ENCODE data around the gene SEC62.

The SEC62 gene

GRCh38 chr3:169966428-169966950, at the start of gene SEC62:
SEC62 (plus strand) TSS chr3:169966807; CDS start chr3:169966823, 16 bp downstream.
- peak; percentile 99 for DNase-seq

- DNase-seq: no peak
Measured at GRCh38 chr3:169923189-169923588, 43.4 kb upstream of the SEC62 start.

- no peak for DNase-seq
Measured at GRCh38 chr3:169923831-169924230, 42.8 kb upstream of the SEC62 start.

- DNase-seq: no peak
Measured at GRCh38 chr3:169929830-169930519, 36.6 kb upstream of the SEC62 start.

DNA sequence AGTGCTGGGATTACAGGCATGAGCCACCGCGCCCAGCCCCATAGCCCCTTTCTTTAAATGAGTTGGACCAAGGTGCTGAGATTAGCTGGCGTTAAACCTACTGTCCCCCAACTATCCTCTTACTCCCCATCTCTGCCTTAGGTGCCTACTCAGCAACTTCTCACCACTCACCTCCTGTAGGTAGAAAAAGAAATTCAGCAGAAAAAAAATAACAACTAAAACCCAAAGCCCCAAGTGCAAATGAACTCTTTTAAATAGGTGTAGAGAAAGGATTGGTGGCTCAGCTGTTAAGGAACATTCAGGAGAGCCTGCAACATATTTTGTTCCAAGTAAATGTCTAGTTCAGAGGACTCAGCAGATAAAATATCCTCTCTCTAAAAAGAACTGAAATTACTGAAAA, 35.8 kb upstream of the SEC62 start:
- DNase-seq: no peak

GRCh38 chr3:169931747-169932520, 34.7 kb upstream of the SEC62 start:
- no peak for DNase-seq

- DNase-seq: no peak
Measured at GRCh38 chr3:169939320-169939719, 27.3 kb upstream of the SEC62 start.

GRCh38 chr3:169939751-169940150, 26.9 kb upstream of the SEC62 start:
- no peak for DNase-seq

DNA sequence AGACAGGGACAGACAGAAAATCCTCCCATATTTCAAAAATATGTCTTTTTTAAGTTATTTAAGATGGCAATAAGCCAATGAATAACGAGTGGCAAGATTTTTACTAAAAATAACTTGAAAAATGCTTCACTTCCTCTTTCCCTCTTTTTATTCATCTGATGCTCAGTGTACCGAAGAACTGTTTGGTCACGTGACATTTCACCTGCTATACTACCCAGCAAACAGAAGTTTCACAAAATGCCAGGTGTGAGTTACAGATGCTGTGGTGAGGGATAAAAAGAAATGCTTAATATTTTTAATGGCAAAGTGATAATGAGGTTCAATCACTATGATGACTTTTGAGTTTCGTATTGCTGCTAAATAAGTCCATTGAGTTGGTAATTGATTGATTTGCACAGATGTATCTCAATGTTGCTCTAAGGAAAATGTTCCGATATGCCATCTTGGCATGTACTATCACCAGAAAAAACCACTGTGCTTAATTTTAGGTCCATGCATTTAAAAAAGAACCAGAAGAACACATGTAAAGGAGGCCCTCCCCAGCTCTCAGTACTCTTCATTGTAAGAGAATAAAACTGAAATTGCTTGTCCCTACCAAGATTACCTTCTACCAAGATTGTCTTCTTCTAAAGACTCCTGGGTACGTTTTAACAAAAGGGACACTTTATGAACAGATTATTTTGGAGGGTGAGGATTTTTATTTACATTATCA, 26.0 kb upstream of the SEC62 start:
- DNase-seq: no peak

DNA sequence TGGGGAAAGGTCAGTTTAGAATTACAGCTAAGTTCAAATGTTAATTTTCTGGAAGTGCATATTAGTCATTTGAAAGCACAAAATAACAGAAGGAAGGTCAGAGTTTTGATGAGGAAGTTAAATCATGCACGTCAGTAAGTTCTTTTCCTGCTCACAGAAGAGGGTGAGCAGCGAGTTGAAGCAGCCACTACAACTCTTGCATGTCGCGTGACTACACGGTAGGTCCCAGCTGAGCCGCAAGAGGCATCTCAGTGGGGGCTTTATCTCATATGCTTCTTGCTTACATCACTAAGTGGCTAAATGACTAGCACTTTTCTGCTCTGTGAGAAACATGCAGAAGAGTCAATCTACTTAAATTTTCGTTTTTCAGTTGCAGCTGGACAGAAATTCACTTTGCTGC, 21.3 kb upstream of the SEC62 start:
- no peak for DNase-seq

- DNase-seq: no peak
Measured at GRCh38 chr3:169946336-169946735, 20.3 kb upstream of the SEC62 start.

GRCh38 chr3:169948559-169949448, 17.8 kb upstream of the SEC62 start:
- DNase-seq: no peak

DNA sequence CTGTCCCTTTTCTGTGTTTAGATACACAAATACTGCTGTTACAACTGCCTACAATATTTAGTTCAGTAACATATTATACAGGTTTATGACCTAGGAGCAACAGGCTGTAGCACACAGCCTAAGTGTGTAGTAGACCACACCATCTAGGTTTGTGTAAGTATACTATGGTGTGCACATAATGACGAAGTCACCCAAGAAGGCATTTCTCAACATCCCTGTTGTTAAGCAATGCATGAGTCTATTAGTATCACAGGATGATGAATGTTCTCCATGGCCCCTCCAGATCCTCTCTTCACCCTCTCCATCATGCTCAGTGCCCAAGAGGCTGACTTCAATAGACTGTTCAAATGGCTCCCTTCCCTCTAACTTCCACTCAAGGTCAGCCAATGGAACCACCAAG, 14.6 kb upstream of the SEC62 start:
- DNase-seq: no peak

GRCh38 chr3:169953462-169954141, 13.0 kb upstream of the SEC62 start:
- DNase-seq: no peak

- DNase-seq: no peak
Measured at GRCh38 chr3:169954142-169954756, 12.4 kb upstream of the SEC62 start.

DNA sequence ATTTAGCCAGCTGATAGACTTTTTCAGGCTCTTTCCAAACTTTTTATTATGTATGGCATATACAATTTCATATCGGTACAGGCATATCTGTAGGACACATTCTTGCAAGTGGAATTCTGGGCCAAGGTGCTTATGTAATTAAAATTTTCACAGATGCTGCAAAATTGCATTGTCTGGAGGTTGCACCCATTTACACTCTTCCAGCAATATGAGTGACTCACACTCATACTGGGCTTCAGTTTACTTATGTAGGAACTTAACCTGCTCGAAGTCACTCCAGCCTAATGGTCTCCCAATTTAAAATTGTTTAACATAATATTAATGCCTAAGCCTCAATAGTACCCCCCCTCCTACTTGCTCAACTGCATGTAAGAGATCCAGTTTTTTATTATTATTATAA, 11.2 kb upstream of the SEC62 start:
- no peak for DNase-seq

GRCh38 chr3:169964176-169964575, 2.4 kb upstream of the SEC62 start:
- DNase-seq: no peak

DNA sequence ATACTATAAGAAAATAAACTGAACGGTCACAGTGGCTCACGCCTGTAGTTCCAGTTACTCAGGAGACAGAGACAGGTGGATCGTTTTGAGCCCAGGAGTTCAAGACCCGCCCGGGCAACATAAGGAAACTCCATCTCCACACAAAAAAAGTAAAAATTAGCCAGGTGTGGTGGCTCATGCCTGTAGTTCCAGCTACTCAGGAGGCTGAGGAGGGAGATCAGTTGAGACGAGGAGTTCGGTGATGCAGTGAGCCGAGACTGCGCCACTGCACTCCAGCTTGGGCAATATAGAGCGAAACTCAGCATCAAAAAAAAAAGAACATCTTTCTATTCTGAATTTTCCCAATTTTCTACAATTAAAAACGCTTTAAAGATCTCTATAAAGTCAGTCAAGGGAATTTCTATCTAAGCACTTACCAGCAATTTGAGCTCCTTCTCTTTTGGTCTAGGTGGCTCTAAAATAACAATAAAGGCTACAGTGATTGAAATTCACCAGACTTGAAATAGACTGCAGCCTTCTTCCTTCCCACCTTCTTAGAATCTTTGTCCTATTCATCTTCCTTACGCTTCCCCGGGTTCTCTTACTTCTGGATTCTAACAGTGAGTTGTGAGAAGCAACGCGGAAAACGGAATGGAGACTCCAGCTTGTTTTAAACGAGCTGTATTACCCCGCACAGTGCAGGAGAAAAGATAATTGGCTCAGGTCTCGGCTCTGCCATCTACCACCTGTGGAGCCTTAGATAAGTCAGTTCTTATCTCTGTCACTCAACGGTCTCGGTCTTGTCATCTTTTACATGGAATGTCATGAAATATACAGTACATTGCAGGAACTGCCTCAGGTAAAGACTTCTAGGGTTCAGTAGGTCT, 812 bp upstream of the SEC62 start:
- DNase-seq: no peak

DNA sequence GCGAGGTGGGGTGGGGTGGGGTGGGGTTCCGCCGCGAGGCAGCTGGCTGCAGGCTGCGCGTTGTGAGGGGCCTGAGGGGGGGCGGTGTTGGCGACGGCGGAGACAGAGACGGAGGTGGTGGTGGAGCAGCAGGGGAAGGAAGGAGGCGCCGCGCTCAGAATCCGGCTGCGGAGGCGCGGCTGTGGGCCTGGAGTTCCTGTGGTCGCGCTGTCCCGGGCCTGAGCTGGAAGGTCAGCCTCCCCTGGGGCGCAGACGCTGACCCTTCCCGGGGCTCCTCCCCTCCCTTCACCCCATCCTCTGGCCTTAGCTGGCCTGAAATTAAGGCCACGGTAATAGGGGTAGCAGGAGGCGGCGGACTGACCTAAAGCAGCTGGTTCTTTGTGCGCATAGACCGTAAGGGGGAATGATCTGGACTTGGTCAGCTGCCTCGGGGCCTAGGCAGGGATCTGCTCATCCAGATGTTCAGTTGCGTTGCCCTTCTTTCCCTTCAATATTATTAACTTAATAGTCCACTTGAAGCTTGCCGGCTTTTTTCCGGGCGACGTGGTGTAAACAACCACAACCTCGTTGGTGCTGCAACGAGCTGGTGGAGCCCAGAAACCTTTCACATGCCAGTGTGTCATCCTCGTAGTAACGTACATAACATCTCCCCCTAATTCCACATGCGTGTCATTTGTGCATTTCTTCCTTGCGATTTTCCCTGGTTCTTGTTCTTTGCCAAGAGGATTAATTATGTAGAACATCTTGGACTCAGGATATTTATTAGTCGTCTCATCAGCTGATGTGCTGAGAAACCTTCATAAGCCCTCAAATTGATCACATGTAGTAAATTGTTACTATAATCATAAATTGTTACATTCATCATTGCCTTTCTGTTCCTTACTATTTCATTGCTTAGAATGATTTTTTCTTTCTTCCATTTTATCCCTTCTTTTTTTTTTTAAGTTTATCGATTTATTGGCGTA, 626 bp downstream of the SEC62 start:
- DNase-seq: no peak

All from activated CD8-positive, alpha-beta memory T cell treated with anti-CD3 and anti-CD28 coated beads for 24 hours (primary cell).